H1 (cell line): ENCODE measurements around the gene RFPL1. TPM values are rescaled to one million over a fixed set of nuclear protein-coding genes. Genes with fewer than 3 reads are reported as not detected.

Experiments used
- BACH1 ChIP-seq: IDR thresholded peaks from 2 replicates; pipeline ENCODE4 v1.6.1; 2012; ENCODE audit warnings: low read length, improper control_type of control experiment
- BCL11A ChIP-seq, 2 experiments: IDR thresholded peaks; one replicate each; pipeline ENCODE4 v1.6.1; 2011; ENCODE audit warnings: low read depth in 2 of 2, low read length in 2 of 2, mild to moderate bottlenecking in 2 of 2
- CHD7 ChIP-seq: fragments of 300-600 bp; sonication (generic); IDR thresholded peaks from 2 replicates; pipeline ENCODE4 v1.7.1; 2012; ENCODE audit warnings: low read length, moderate library complexity, mild to moderate bottlenecking, inconsistent platforms; ENCODE audit not compliant: insufficient replicate concordance
- FOSL1 ChIP-seq: IDR thresholded peaks from 2 replicates; pipeline ENCODE4 v1.6.1; 2011; ENCODE audit warnings: mild to moderate bottlenecking, low read depth, low read length, moderate library complexity; ENCODE audit not compliant: insufficient read depth
- JUN ChIP-seq: IDR thresholded peaks from 2 replicates; pipeline ENCODE4 v1.6.1; 2011; ENCODE audit warnings: low read depth, mild to moderate bottlenecking, improper control_type of control experiment, low read length
- RBBP5 ChIP-seq: IDR thresholded peaks from 2 replicates; pipeline ENCODE4 v1.7.1; 2012; ENCODE audit warnings: low read depth, mild to moderate bottlenecking, inconsistent platforms, low read length, moderate library complexity, borderline replicate concordance
- polyA plus RNA-seq, 7 experiments: library from polyadenylated mRNA; depleted of rRNA in 3 of 7; stranded (reverse) in 5 of 7; unstranded in 2 of 7; fragments of >200 nt in 5 of 7; fragments of 200-250 nt in 2 of 7; gene quantifications; 1 replicate in 5 of 7; 2 replicates in 1 of 7; 4 replicates in 1 of 7; pipeline versions ENCODE4 v1.2.1 to v1.2.3, GENCODE V29; 2011 to 2013; ENCODE audit warnings: missing spikeins in 2 of 7, mixed read lengths in 2 of 7
- total RNA-seq: library from RNA; stranded (reverse); fragmentation: NEBNext Ultra II Directional; extraction: Animal tissue kit (Norgen Biotek cat#: 25700); gene quantifications from 2 replicates; pipeline ENCODE4 v1.2.1, GENCODE V29; 2021

The RFPL1 gene
- total and polyA plus RNA-seq, 2 of the 8 experiments (the other 6 are each of a cell fraction or from before 2014, with no cell fraction given) = not detected

GRCh38 chr22:29431986-29432385 is 6.4 kb upstream of the RFPL1 start (continued):
- TF ChIP-seq CHD7 (no peak), JUN (no peak), FOSL1 (no peak), BACH1 (no peak), RBBP5 (no peak), BCL11A (IDR thresholded peaks at IDR 0.05; ENCODE audit: low read depth in 2 of 2, low read length in 2 of 2) (no peak)
- TF ChIP-seq, all 59 proteins: peak for 0
